NCI-H1092 treated with DMSO at 0.1 percent for 48 hours (cell line): ENCODE results near the gene KIF11.
A peak's percentile ranks its signal among the peaks of the same experiment; 100 is the strongest.
"Not testable (repeated sequence)": the region's sequence is repeated elsewhere in the genome, so short reads cannot be mapped to it uniquely, and the experiment has no call there.

Source experiments
- DNase-seq: peaks from one replicate; lab custom pipeline; 2025; lab: John Stamatoyannopoulos, UW

KIF11 gene

DNA sequence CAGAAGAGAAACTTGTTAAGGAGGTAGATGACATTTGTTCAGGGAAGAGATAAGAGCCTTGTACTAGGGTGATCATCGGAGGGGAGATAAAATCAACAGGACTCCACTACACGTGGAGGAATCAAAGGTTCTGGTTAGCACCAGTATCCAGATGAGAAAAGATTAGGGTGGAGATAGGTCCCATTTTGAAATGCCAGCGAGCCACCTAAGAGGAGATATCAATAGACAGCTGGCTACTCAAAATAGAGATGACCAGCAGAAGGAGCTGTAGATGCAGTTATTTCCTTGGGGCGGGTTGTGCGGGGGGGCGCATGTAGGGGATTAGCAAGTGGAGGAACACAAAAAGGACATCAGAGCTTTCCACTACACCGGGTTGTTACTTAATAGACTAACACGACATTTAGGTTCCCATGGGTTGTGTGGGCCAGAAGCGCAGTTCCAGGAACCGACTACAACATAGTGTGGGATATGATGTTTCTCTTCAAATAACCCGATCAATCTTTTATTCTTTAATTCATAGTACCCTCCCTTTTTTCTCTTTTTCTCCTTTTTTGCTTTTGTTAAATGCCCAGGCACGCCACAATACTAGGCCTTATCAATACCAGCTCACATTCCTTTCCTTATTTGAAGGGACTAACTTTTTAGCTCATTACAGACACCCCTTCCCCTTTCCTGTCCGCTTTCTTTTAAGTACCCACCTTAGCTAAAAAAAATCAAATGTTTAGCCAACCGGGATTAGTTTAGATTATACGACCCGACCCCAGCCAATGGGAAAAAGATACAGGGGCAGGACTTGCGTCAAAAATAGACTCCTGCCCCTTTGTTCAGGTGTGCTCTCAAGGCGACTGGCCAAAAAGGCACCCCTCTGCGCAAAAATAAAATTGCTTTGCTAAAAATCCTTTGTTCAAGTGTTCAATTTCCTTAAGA, 2.0 kb upstream of the KIF11 start:
- DNase-seq = no peak

DNA sequence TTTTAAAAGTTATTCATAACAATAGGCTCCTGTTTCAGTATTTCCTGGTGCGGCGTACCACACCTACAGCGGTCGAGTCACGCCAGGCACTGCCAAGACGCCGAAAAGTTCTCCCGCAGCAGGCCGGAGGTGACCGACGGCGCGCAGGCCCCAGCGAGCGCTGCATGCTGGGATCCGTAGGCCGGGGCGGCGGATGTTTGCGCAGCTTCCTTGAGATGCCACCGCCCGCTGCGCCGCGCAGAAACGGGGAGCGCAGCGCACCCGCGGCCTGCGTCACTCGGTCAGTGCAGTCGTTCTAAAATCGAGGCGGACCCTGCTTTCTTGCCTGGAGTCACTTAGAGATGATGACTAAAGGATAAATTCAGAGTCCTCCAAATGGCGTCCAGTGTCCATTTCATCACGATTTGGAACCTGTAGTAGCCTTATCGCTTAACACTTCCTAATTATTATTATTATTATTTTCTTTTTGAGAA, 1.3 kb upstream of the KIF11 start:
- DNase-seq = peak; percentile 70

DNA sequence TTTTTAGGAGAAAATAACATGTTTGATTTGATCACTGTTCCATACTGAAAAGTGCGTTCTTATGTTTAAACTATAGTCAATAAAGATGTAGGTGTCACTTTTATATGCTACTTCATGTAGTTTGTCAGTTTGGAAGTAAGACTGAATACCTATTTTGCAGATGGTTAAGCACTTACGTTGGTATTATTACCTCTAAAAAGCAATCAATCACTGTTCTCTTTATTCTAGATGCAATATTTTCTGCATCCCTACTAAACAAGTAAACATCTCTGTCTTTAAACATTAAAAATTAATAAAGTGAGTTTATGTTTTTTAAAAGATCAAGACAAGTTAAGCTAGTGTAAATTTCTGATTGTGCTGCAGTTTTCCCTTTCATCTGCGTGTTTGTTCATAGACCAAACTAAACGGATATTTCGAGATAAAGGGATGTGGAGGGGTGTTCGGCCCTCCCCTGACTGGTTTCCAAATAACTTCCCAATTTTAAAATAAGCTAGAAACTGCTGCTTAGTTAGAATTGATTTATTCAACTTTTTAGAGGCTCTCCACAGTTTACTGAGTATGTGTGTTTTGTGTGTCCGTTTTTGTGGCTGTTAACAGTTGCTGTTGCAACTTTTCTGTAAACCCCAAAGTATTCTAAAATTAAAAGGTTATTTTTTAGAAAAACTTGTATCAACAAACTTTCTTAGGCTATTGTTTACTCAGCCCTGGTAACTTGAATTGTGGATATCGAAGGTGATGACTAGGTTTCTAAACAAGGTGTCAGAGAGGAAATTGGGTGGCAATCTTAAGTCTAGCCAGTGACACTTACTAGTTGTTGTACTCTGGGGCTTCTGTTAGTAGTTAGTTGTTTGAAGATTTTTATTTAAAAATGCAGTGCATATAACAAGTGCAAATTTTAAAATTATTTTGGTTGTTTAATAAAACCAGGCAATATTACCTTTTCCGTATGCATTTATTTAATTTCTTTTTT, 974 bp downstream of the KIF11 start:
- no peak for DNase-seq

DNA sequence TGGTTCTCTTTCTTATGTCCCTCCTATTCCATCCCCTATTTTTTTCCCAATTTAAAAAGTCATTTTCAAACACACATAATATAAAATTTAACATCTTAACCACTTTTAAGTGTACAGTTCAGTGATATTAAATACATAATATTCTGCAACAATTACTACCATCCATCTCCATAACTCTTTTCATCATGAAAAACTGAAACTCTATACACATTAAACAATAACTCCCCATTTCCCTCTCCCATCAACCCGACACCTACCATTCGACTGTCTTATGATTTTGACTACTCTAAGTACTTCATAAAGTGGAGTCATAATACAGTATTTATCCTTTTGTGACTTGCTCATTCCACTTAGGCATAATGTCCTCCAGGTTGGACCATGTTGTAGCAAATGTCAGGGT, 2.6 kb downstream of the KIF11 start:
- DNase-seq = no peak

DNA sequence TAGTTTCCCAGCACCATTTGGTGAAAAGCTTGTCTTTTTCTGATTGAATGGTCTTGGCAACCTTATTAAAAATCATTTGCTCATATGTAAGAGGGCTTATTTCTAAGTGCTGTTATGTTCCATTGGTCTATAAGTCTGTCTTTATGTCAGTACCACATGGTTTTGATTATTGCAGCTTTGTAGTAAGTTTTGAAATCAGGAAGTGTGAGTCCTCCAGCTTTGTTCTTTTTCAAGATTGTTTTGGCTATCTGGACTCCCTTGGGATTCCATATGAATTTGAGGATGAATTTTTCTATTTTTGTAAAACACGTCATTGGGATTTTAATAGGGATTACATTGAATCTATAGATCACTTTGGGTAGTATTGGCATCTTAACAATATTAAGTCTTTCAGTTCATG, 5.4 kb downstream of the KIF11 start:
- no peak for DNase-seq

DNA sequence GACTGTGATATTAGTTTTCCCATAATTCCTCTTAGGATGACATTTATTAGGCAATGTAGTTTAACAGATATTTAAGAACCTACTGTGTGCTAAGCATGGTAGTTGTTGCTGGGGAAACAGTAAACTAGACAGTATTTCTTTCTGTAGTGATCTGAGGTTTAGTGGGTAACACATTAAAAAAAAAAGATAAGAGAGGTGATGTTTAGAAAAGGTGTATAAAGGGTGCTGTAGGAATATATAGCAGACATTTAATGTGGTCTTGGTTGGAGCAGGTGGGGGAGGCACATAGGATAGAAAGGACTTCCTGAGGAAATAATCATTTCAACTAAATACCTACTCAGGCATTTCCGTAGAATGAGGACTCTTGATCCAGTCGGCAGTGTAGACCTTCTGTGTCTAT, 11.9 kb downstream of the KIF11 start:
- no peak for DNase-seq

DNA sequence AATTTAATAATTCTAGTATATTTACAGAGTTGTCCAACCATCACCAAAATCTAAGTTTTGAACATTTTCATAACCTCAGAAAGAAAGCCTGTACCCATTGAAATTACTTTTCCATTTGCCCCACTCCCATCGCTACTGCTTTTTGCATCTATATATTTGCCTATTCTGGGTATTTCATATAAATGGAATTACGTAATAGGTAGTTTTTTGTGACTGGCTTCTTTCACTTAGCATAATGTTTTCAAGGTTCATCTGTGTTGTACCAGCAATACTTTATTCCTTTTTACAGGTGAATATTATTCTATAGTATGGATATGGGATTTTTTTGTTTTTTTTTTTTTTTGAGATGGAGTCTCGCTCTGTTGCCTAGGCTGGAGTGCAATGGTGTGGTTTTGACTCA, 22.6 kb downstream of the KIF11 start:
- DNase-seq = no peak

DNA sequence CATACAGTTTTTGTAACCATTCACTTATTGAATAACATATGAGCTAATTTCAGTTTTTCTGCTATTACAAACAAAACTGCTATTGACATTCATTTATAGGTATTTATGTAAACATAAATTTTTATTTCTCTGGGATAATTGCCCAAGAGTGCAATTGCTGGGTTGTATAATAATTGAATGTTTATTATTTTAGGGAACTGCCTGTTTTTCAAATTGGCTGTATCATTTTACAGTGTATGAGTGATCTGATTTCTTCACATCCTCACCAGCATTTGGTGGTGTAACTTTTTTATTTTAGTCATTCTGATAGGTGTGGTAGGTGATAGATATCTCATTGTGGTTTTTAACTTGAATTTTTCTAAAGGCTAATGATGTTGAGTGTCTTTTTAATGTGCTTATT, 26.4 kb downstream of the KIF11 start:
- no peak for DNase-seq

DNA sequence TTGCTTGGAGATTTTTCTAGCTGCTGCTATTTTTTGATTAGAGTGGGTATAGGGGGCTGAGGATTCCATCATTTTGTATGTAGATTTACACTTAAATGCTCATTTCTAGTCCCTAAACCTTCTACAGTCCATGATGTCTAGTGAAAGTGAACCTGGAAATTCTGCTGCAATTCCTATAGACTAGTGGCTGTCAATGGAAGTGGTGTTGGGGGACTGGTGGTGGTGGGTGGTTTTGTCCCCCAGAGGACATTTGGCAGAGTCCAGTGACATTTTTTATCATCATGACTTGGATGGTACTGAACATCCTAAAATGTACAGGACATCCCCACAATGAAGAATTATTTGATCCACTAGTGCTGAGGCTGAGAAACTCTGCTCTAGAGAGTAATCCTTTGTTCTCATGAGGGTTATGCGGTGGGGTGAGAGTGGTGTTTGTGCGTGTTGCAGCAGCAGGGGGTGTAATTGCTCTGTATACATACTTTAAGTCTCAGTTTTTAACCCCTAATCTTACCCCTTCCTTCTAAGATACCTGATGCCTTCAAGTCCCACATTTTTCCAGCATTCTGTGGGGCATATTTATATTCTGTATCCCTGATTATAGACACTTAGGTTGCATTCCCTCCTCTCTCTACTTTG, 35.0 kb downstream of the KIF11 start:
- DNase-seq = no peak

DNA sequence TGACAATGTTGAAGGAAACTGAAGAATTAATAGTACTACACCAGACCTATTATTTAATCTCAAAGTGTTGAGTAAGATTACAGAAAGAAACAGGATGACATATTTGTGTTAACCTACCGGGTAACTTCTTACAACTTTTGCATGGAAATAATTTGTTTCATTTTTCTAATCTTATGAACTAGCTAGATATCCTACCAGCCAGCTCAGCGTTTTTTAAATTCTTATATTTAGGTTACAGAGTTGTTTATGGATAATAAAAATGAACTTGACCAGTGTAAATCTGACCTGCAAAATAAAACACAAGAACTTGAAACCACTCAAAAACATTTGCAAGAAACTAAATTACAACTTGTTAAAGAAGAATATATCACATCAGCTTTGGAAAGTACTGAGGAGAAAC, 37.0 kb downstream of the KIF11 start:
- no peak for DNase-seq

DNA sequence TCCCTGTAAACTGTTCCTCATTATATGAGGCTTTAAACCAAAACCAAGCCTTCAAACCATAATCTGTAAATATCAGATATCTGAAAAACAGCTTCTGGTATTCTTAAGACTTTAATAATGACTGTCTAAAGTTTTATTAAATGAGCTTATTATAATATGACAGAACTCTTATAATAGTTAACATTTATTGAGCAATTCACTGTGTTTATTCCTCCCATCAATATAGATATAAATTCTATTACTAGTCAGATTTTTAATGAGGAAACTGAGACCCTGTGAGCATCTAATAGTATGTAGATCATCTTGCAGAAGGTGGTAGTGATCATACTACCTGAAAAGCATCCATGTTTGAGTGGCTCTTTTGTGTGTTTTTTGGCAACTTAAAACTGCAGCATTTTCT, 45.1 kb downstream of the KIF11 start:
- DNase-seq = no peak

DNA sequence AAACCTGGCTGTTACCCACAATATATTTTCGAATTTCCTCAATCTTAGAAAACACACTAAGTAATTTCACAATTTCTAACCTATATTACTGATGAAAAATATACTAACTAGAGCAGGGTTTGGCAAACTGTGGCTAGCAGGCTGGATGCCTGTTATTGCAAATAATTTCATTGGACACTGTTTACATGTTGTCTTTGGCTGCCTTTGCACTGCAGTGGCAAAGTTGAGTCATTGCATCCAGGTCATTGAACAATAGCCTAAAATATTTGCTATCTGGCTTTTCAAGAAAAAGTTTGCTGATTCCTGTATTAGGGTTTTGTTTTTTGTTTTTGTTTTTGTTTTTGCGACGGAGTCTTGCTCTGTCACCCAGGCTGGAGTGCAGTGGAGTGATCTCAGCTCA, 47.2 kb downstream of the KIF11 start:
- no peak for DNase-seq

DNA sequence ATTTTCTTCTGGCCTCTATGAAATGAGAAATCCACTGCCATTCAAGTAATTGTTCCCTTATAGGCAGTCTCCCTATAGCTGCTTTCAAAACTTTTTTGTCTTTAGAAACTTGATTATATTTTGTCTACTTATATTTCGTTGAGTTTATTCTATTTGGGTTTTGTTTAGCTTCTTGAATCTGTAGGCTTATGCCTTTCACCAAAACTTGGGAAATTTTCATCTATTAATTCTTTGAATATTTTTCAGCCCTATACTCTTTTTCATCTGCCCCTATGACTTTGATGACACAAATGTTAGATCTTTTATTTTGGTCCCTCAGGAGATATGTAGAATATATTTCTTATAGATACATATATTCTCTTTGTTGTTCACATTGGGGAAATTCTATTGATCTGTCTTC, 48.6 kb downstream of the KIF11 start:
- no peak for DNase-seq

DNA sequence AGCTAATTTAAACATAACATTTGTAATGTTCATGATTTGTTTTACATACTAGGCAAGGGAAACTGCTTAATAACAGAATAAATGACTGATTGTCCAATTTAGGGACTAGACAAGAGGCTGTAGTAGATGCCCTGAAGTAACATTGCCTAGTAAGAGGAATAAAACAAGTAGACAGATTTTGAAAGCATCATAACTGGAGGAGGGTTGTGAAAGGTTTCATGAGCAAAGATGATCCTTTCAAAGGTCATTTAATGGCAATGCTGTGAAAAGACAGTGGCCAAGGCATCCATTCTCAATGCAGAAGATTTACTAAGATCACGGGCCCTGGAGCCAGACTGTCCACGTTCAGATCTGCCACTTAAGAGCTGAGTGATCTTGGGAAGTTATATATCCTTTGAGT, 52.0 kb downstream of the KIF11 start:
- no peak for DNase-seq

DNA sequence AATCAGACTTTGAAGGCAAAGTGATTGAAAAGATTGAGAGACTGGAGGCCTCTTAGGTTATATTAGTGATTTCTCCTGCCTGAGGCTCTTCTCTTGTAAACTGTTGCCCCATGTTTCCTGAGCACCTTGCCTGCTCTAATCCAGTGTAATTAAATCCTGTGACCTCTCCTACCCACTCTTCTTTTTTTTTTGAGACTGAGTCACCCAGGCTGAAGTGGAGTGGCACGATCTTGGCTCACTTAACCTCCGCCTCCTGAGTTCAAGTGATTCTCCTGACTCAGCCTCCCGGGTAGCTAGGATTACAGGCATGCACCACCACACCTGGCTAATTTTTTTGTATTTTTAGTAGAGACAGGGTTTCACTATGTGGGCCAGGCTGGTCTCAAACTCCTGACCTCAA, 57.9 kb downstream of the KIF11 start:
- DNase-seq = not testable (repeated sequence)

DNA sequence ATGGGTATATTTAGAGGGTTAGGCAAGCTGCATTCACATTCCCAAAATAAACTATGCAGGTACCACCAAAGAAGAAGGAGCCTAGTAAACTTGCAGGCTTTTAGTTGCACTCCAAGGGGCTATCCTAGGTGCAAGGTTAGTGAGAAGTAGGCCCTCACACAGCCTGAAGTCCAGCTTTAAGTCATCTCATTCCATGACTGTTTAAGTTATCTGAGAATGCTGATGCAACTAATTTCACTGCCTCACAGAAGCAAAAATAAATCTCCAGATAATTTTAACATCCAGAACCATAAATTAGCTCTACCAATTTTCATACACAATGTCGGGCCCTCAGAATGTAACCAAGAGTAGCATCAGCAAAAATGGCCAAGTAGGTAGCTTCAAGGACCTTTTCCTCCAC, 62.5 kb downstream of the KIF11 start:
- no peak for DNase-seq

DNA sequence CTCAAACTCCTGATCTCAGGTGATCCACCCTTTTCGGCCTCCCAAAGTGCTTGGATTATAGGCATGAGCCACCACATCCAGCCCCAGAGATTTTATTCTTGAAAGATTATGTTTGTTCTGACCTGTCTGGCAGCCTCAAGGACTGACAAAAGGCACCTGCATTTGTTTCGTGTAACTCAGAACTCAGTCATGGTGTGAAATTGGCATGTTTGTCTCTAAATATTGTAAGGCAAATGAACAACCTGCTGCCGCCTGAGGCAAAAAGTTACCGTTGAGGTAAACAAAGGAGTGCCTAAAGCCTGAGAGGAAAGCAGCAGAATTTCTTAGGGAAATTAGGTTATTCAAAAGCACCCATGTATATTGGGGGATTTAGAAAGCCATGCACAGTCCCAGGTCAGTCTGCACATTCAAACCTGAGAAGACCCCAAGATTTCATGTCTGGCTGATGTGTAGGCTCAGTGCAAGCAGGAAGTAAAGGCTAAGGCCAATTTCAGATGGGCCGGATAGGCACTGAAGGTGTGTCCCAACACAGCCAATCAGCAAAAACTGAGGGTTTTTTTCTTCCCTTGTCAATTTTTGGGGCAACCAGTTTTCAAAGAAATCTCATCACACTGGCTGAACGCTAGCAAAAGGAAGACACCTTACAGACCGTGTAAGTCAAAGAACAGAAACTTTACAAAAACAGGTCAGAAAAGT, 63.5 kb downstream of the KIF11 start:
- no peak for DNase-seq

DNA sequence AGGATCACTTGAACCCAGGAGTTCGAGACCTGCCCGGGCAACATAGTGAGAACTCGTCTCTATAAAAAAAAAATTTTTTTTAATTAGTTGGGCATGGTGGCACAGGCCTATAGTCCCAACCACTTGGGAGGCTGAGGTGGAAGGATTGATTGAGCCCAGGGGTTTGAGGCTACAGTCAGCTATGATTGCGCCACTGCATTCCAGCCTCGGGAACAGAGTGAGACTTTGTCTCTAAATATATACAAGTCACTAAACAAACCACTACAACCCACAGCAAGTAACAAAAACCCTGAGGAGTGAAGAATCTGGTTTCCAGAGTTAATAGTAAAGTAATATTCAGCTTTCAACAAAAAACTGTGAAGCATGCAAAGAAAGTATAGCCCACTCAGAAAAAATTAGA, 64.1 kb downstream of the KIF11 start:
- no peak for DNase-seq

DNA sequence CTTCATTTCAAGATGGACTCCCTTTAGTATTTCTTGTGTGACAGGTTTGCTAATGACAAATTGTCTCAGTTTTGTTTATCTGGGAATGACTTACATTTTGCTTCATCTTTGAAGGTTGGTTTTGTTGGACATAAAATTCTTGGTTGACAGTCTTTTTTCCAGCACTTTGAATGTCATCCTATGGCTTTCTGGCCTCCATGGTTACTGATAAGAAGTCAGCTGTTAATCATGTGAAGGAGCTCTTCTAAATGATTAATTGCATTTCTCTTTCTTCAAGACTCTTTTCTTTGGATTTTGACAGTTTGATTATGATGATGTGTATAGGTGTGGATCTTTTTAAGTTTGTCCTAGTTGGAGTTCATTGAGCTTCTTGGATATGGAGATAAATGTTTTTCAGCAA, 69.9 kb downstream of the KIF11 start:
- DNase-seq = no peak

DNA sequence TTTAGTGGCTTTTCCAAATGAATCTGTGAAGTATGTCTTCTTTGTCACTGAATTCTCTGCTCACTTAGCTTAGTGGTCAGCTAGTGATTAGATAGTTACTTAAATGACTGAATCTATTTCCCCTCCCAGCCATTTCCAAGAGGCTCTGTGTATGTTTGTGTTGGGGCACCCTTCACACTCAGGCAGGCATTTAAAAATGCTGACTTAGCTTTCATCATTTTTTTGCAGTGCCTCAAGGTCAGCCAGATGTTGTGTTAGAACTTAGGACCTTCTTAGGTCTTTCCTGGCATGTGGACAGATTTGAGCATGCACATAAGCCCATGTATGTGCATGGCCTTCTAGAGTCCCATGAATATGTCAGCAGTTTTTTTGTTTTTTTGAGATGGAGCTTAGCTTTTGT, 71.4 kb downstream of the KIF11 start:
- DNase-seq = no peak

DNA sequence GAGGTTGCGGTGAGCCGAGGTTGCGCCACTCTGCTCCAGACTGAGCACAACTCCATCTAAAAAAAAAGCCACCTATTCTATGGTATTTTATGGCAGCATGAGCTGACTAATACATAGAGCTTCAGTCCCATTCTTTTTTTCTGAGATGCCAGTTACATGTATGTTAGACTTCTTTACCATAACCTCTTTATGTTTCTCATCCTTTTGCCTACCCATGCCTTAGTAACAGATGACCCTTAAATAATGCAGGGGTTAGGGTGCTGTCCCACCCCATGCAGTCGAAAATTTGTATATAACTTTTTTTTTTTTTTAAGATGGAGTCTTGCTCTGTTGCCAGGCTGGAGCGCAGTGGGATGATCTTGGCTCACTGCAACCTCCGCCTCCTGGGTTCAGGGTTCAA, 74.1 kb downstream of the KIF11 start:
- DNase-seq = no peak

DNA sequence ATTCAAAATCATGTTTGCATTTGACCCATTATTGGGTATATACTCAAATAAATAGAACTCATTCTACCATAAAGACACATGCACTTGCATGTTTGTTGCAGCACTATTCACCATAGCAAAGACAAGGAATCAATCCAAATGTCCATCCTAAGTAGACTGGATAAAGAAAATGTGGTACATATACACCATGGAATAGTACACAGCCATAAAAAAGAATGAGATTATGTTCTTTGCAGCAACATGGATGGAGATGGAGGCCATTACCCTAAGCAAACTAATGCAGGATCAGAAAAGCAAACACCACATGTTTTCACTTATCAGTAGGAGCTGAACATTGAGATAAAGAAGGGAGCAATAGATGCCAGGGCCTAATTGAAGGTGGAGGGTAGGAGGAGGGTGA, 84.8 kb downstream of the KIF11 start:
- no peak for DNase-seq
